GM12878 (cell line): ENCODE results near the gene SLC12A7. TPM values are rescaled to one million over a fixed set of nuclear protein-coding genes. Genes with fewer than 3 reads are reported as not detected.

Experiments used
- ATAC-seq: fragments of 200-7000 bp; cut with Tn5 transposase; 3 replicates; pipeline ENCODE4 v1.9.1; 2020; ENCODE audit warnings: mild to moderate bottlenecking, moderate library complexity
- BruUV-seq: library from RNA; stranded (reverse); fragments of 400-500 nt; replicated peaks from 2 replicates; lab custom pipeline; 2021; lab: Mats Ljungman, UMichigan
- CTCF ChIA-PET: fragments of 300-600 bp; sonication (Branson Sonifier 250); formaldehyde crosslinking; extraction: SDS; loops from one replicate; lab custom pipeline; 2021; ENCODE audit warnings: inconsistent platforms; lab: Yijun Ruan, JAX
- POLR2A ChIA-PET: fragments of 350-600 bp; formaldehyde crosslinking; extraction: SDS; loops from one replicate; lab custom pipeline; 2021; ENCODE audit warnings: inconsistent platforms; lab: Charles Lee
- RAD21 ChIA-PET: fragments of 300-600 bp; sonication (Branson Sonifier 250); formaldehyde crosslinking; loops from one replicate; lab custom pipeline; 2023; ENCODE audit warnings: antibody characterized with exemption; ENCODE audit not compliant: unreplicated experiment; lab: Charles Lee
- SMC1A ChIA-PET: fragments of 300-600 bp; sonication (Branson Sonifier 250); formaldehyde crosslinking; loops from one replicate; lab custom pipeline; 2023; ENCODE audit not compliant: unreplicated experiment, uncharacterized antibody; lab: Charles Lee
- DNase-seq: peaks from one replicate; pipeline ENCODE4 v3.0.0-alpha.2; 2011; ENCODE audit warnings: low read depth, low spot score
- FAIRE-seq: peaks from 3 replicates; lab custom pipeline; 2011; peaks lifted over from hg19 to GRCh38; lab: Jason Lieb, UNC
- H2AFZ ChIP-seq: 2 replicates; pipeline ENCODE4 v1.6.0; 2011; ENCODE audit warnings: low read depth, low read length, control low read depth; ENCODE audit not compliant: control insufficient read depth
- H3K27ac ChIP-seq: 2 replicates; pipeline ENCODE4 v1.5.1; 2011; ENCODE audit warnings: control low read depth; ENCODE audit not compliant: control insufficient read depth, insufficient read depth
- H3K27me3 ChIP-seq, 2 experiments: replicated peaks in 1 of 2; 2 replicates each; pipeline versions ENCODE4 v1.6.0 to v1.6.1; 2011; ENCODE audit warnings: low read length in 1 of 2; ENCODE audit not compliant: control insufficient read depth in 2 of 2, insufficient read depth in 2 of 2
- H3K36me3 ChIP-seq, 2 experiments: 2 replicates each; pipeline ENCODE4 v1.5.1; 2011; ENCODE audit warnings: low read length in 1 of 2; ENCODE audit not compliant: control insufficient read depth in 2 of 2, insufficient read depth in 2 of 2
- H3K4me1 ChIP-seq: 2 replicates; pipeline ENCODE4 v1.6.1; 2011; ENCODE audit warnings: mild to moderate bottlenecking, low read length, moderate library complexity, mixed read lengths; ENCODE audit not compliant: control insufficient read depth, insufficient read depth
- H3K4me2 ChIP-seq: 2 replicates; pipeline ENCODE4 v1.6.0; 2011; ENCODE audit warnings: control low read depth; ENCODE audit not compliant: control insufficient read depth, insufficient read depth
- H3K4me3 ChIP-seq: fragments of 200-600 bp; sonication (generic); 2 replicates; pipeline ENCODE4 v1.5.1; 2016
- H3K79me2 ChIP-seq: 2 replicates; pipeline ENCODE4 v1.6.0; 2011; ENCODE audit warnings: low read length; ENCODE audit not compliant: control insufficient read depth, insufficient read depth
- H3K9ac ChIP-seq: 2 replicates; pipeline ENCODE4 v1.8.0; 2011; ENCODE audit warnings: low read length, control low read depth, mixed read lengths; ENCODE audit not compliant: control insufficient read depth, insufficient read depth
- H3K9me3 ChIP-seq: replicated peaks from 3 replicates; pipeline ENCODE4 v1.5.1; 2011; ENCODE audit warnings: mild to moderate bottlenecking, low read length; ENCODE audit not compliant: control insufficient read depth, insufficient read depth
- H4K20me1 ChIP-seq: 2 replicates; pipeline ENCODE4 v1.6.0; 2011; ENCODE audit not compliant: control insufficient read depth, insufficient read depth
- BACH1 ChIP-seq: fragments of 450-650 bp; IDR thresholded peaks from 2 replicates; pipeline ENCODE4 v1.6.1; 2017; ENCODE audit warnings: mild to moderate bottlenecking, borderline replicate concordance
- CREM ChIP-seq: IDR thresholded peaks from 2 replicates; pipeline ENCODE4 v1.6.1; 2014; ENCODE audit warnings: antibody characterized with exemption, low read depth
- EGR1 ChIP-seq, 2 experiments: IDR thresholded peaks; 1 replicate in 1 of 2; 2 replicates in 1 of 2; pipeline ENCODE4 v1.6.1; 2011 to 2012; ENCODE audit warnings: low read depth in 2 of 2, low read length in 2 of 2, borderline replicate concordance in 1 of 2, mild to moderate bottlenecking in 1 of 2, moderate library complexity in 1 of 2
- KDM1A ChIP-seq: fragments of 200-600 bp; sonication (generic); IDR thresholded peaks from 2 replicates; pipeline ENCODE4 v1.6.1; 2016; ENCODE audit warnings: borderline replicate concordance
- MTA3 ChIP-seq: IDR thresholded peaks from 2 replicates; pipeline ENCODE4 v1.6.1; 2012; ENCODE audit warnings: low read length, inconsistent platforms, borderline replicate concordance
- NRF1 ChIP-seq: conservative IDR thresholded peaks from 2 replicates; pipeline ENCODE4 v1.6.1; 2011; ENCODE audit warnings: mild to moderate bottlenecking, low read depth, low read length, improper control_type of control experiment
- PAX5 ChIP-seq: IDR thresholded peaks from 2 replicates; pipeline ENCODE4 v1.6.1; 2011; ENCODE audit warnings: low read depth, low read length, borderline replicate concordance
- RAD21 ChIP-seq: IDR thresholded peaks from 2 replicates; pipeline ENCODE4 v1.6.1; 2011; ENCODE audit warnings: mild to moderate bottlenecking, low read depth, low read length, moderate library complexity; ENCODE audit not compliant: insufficient read depth
- RUNX3 ChIP-seq: IDR thresholded peaks from 2 replicates; pipeline ENCODE4 v1.6.1; 2012; ENCODE audit warnings: low read length, inconsistent platforms
- SP1 ChIP-seq: IDR thresholded peaks from one replicate; pipeline ENCODE4 v1.6.1; 2011; ENCODE audit warnings: low read depth, low read length
- SRF ChIP-seq, 2 experiments: IDR thresholded peaks; 2 replicates each; pipeline ENCODE4 v1.6.1; 2011; ENCODE audit warnings: low read depth in 2 of 2, low read length in 2 of 2, mild to moderate bottlenecking in 1 of 2, moderate library complexity in 1 of 2
- TBL1XR1 ChIP-seq: IDR thresholded peaks from 2 replicates; pipeline ENCODE4 v1.6.1; 2012; ENCODE audit warnings: low read depth, low read length, improper control_type of control experiment
- TCF12 ChIP-seq: IDR thresholded peaks from 2 replicates; pipeline ENCODE4 v1.6.1; 2011; ENCODE audit warnings: low read depth, mild to moderate bottlenecking, low read length
- TCF7 ChIP-seq: IDR thresholded peaks from 2 replicates; pipeline ENCODE4 v1.6.1; 2014; ENCODE audit warnings: antibody characterized with exemption, borderline replicate concordance
- WRNIP1 ChIP-seq: IDR thresholded peaks from 2 replicates; pipeline ENCODE4 v1.6.1; 2011; ENCODE audit warnings: low read depth, low read length, improper control_type of control experiment, borderline replicate concordance
- YY1 ChIP-seq: IDR thresholded peaks from 2 replicates; pipeline ENCODE4 v1.6.1; 2011; ENCODE audit warnings: low read depth, mild to moderate bottlenecking, low read length
- WGBS: methylation state at CpG from one replicate; pipeline ENCODE4 v1.1.6; 2016; ENCODE audit warnings: low lambda C conversion rate; ENCODE audit not compliant: insufficient replicate concordance, insufficient coverage; ENCODE audit errors: missing lambda C conversion rate; 5-methylcytosine and 5-hydroxymethylcytosine counted together
- in situ Hi-C: fragments of 300-500 bp; cut with MboI; formaldehyde crosslinking; loops from 9 replicates; pipeline ENCODE4 v1.14.3; 2018; ENCODE audit warnings: mixed read lengths
- intact Hi-C: fragments of 100-400 bp; cut with micrococcal nuclease; formaldehyde crosslinking; loops from one replicate; pipeline ENCODE4 v1.14.2; 2022; ENCODE audit not compliant: unreplicated experiment
- polyA plus RNA-seq, 11 experiments: library from polyadenylated mRNA; depleted of rRNA in 4 of 11; unstranded in 6 of 11; stranded (reverse) in 5 of 11; fragments of >200 nt; fragmentation: Nextera tagmentation in 4 of 11; fragmentation: Illumina TruSeq in 1 of 11; extraction: Ambion mirVana in 4 of 11; extraction: Trizol in 1 of 11; gene quantifications; 1 replicate in 1 of 11; 2 replicates in 10 of 11; pipeline versions ENCODE4 v1.2.1 to v1.2.3, GENCODE V29; 2011 to 2016; ENCODE audit warnings: inconsistent platforms in 2 of 11, missing spikeins in 2 of 11, low read depth in 1 of 11
- total RNA-seq, 4 experiments: library from RNA; depleted of rRNA in 3 of 4; stranded (reverse); fragments of >200 nt in 3 of 4; fragmentation: Illumina TruSeq in 1 of 4; extraction: Trizol in 1 of 4; gene quantifications; 2 replicates each; pipeline versions ENCODE4 v1.2.1 to v1.2.3, GENCODE V29; 2013 to 2021
- TF ChIP-seq, protein P1 (sequence below): fragments of 450-650 bp; IDR thresholded peaks from 2 replicates; pipeline ENCODE4 v1.6.1; 2017; ENCODE audit warnings: borderline replicate concordance
- TF ChIP-seq, protein P2 (sequence below): fragments of 450-650 bp; IDR thresholded peaks from 2 replicates; pipeline ENCODE4 v1.6.1; 2014; ENCODE audit warnings: mild to moderate bottlenecking
- TF ChIP-seq, protein P3 (sequence below): fragments of 450-650 bp; formaldehyde crosslinking; IDR thresholded peaks from 2 replicates; pipeline ENCODE4 v1.5.0; 2022; ENCODE audit warnings: mild to moderate bottlenecking, missing genetic modification characterization

SLC12A7 gene
- total and polyA plus RNA-seq, 10 of the 15 experiments (the other 5 are each of a cell fraction or from before 2014, with no cell fraction given): 0.10 to 10.0 (median 2.9) TPM

DNA sequence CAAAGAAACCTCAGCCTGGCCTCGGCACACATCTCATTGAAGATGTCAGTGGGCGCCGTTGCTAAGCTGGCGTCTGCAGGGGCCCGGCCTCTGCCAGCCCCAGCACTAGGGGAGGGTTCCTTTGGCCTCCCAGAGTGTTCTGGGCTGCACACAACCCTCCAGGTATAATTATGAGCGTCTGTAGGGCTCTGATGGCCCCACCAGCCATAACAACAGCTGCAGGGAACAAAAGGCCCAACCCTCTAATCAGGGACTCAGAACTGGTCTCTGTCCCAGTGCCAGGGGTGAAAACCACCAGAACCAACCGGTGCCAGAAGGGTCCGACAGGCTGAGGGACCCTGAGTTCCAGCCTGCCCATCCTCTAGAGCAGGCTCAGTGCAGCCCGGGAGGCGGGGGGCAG lies 39.5 kb upstream of the SLC12A7 start (continued):
- no peak for TF ChIP-seq RAD21
- TF ChIP-seq, all 136 proteins: peak for 0

DNA sequence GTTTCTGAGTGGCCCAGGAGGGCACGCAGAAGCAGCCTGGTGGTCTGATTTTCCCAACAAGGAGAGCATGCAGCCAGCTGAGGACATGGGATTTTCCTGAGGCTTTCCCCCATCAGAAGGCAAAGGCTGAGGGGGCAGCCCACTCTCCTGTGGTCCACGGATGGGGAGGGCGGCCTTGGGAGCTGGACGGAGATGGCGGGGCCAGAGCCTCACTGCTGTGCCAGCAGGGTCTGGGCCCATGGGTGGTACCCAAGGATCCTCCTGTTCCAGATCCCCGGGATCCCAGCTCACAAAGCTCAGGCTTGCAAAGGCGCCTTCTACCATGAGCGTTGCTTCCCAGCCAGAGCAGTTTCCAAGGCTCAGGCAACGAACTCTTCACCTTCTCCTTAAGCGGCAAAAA lies 39.0 kb upstream of the SLC12A7 start:
- 63% methylated on average over 10 of the region's 10 CpGs for WGBS
- ChIA-PET RAD21 (no interaction called here), CTCF (interaction anchor here (0.9 to 2.7 kb wide), 5 partner anchors 11 to 229 kb away, joined by 3 to 11 read pairs (median 8); no protein-coding TSS in a partner anchor), POLR2A (no interaction called here), SMC1A (interaction anchor here (1.4 to 1.8 kb wide), 2 partner anchors 12 to 17 kb away, joined by 3 to 5 read pairs; no protein-coding TSS in a partner anchor)
- in situ Hi-C loops (no loop called here), intact Hi-C loops (no loop called here)
- H3K27ac ChIP-seq: no peak overlapping the region
- no peak overlapping the region for H3K9ac ChIP-seq
- ATAC-seq (no peak), FAIRE-seq (no peak), DNase-seq (no peak)
- no peaks in the 10 kb centered on the region for H3K9me3 ChIP-seq
- H3K79me2 ChIP-seq: no peaks in the 10 kb centered on the region
- no peak overlapping the region for H3K4me2 ChIP-seq
- H3K4me3 ChIP-seq: no peak overlapping the region
- BruUV-seq: no TSS peak
- peaks cover 0 to 2% of the 10 kb centered on the region in 2 experiments; a peak in 3 of 4 replicates for H3K27me3 ChIP-seq
- H2AFZ ChIP-seq: no peak overlapping the region
- no peaks in the 10 kb centered on the region for H3K4me1 ChIP-seq
- H4K20me1 ChIP-seq: no peaks in the 10 kb centered on the region
- H3K36me3 ChIP-seq: no peaks in the 10 kb centered on the region
- TF ChIP-seq TBL1XR1 (no peak), RUNX3 (no peak), BACH1 (no peak), NRF1 (no peak), WRNIP1 (no peak), CREM (no peak), MTA3 (no peak), EGR1 (IDR thresholded peaks at IDR 0.05; ENCODE audit: borderline replicate concordance in 1 of 2, low read depth in 2 of 2, low read length in 2 of 2) (no peak), TCF7 (no peak), PAX5 (no peak), YY1 (no peak), KDM1A (no peak), SRF (IDR thresholded peaks at IDR 0.05; ENCODE audit: low read depth in 2 of 2, low read length in 2 of 2) (no peak), SP1 (no peak), TCF12 (no peak)
- TF ChIP-seq, protein P1, sequence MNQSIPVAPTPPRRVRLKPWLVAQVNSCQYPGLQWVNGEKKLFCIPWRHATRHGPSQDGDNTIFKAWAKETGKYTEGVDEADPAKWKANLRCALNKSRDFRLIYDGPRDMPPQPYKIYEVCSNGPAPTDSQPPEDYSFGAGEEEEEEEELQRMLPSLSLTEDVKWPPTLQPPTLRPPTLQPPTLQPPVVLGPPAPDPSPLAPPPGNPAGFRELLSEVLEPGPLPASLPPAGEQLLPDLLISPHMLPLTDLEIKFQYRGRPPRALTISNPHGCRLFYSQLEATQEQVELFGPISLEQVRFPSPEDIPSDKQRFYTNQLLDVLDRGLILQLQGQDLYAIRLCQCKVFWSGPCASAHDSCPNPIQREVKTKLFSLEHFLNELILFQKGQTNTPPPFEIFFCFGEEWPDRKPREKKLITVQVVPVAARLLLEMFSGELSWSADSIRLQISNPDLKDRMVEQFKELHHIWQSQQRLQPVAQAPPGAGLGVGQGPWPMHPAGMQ: no peak
- TF ChIP-seq, protein P2, sequence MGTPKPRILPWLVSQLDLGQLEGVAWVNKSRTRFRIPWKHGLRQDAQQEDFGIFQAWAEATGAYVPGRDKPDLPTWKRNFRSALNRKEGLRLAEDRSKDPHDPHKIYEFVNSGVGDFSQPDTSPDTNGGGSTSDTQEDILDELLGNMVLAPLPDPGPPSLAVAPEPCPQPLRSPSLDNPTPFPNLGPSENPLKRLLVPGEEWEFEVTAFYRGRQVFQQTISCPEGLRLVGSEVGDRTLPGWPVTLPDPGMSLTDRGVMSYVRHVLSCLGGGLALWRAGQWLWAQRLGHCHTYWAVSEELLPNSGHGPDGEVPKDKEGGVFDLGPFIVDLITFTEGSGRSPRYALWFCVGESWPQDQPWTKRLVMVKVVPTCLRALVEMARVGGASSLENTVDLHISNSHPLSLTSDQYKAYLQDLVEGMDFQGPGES: no peak
- TF ChIP-seq, protein P3, sequence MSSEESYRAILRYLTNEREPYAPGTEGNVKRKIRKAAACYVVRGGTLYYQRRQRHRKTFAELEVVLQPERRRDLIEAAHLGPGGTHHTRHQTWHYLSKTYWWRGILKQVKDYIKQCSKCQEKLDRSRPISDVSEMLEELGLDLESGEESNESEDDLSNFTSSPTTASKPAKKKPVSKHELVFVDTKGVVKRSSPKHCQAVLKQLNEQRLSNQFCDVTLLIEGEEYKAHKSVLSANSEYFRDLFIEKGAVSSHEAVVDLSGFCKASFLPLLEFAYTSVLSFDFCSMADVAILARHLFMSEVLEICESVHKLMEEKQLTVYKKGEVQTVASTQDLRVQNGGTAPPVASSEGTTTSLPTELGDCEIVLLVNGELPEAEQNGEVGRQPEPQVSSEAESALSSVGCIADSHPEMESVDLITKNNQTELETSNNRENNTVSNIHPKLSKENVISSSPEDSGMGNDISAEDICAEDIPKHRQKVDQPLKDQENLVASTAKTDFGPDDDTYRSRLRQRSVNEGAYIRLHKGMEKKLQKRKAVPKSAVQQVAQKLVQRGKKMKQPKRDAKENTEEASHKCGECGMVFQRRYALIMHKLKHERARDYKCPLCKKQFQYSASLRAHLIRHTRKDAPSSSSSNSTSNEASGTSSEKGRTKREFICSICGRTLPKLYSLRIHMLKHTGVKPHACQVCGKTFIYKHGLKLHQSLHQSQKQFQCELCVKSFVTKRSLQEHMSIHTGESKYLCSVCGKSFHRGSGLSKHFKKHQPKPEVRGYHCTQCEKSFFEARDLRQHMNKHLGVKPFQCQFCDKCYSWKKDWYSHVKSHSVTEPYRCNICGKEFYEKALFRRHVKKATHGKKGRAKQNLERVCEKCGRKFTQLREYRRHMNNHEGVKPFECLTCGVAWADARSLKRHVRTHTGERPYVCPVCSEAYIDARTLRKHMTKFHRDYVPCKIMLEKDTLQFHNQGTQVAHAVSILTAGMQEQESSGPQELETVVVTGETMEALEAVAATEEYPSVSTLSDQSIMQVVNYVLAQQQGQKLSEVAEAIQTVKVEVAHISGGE (CRISPR knock-in tag): no peak
